HEK293T (cell line): ENCODE data around the gene SOCS7.

Experiments used
- CTCF ChIA-PET: fragments of 350-600 bp; formaldehyde crosslinking; extraction: SDS; loops from one replicate; lab custom pipeline; 2021; ENCODE audit warnings: antibody characterized with exemption, inconsistent platforms; lab: Yijun Ruan, JAX
- POLR2A ChIA-PET: fragments of 350-600 bp; formaldehyde crosslinking; extraction: SDS; loops from one replicate; lab custom pipeline; 2020; ENCODE audit warnings: antibody characterized with exemption, inconsistent platforms; lab: Yijun Ruan, JAX
- DNase-seq: peaks from one replicate; pipeline ENCODE4 v3.0.0; 2012; ENCODE audit warnings: mixed read lengths; ENCODE audit errors: extremely low spot score
- ARNT ChIP-seq: fragments of 450-650 bp; IDR thresholded peaks from 2 replicates; pipeline ENCODE4 v1.6.1; 2017; ENCODE audit warnings: mild to moderate bottlenecking
- BHLHE40 ChIP-seq: fragments of 450-650 bp; IDR thresholded peaks from 2 replicates; pipeline ENCODE4 v1.6.1; 2016; ENCODE audit warnings: mild to moderate bottlenecking, moderate library complexity, borderline replicate concordance
- CTBP1 ChIP-seq: fragments of 450-650 bp; IDR thresholded peaks from 2 replicates; pipeline ENCODE4 v1.6.1; 2016; ENCODE audit warnings: borderline replicate concordance
- ELF4 ChIP-seq: fragments of 450-650 bp; IDR thresholded peaks from 2 replicates; pipeline ENCODE4 v1.6.1; 2017; ENCODE audit warnings: antibody characterized with exemption
- FOXA1 ChIP-seq: fragments of 450-650 bp; IDR thresholded peaks from 2 replicates; pipeline ENCODE4 v1.6.1; 2016; ENCODE audit warnings: mild to moderate bottlenecking
- FOXK2 ChIP-seq: fragments of 450-650 bp; IDR thresholded peaks from 2 replicates; pipeline ENCODE4 v1.6.1; 2016; ENCODE audit warnings: mild to moderate bottlenecking
- FOXM1 ChIP-seq: fragments of 450-650 bp; IDR thresholded peaks from 2 replicates; pipeline ENCODE4 v1.6.1; 2017; ENCODE audit warnings: mild to moderate bottlenecking, borderline replicate concordance
- HDGF ChIP-seq: fragments of 450-650 bp; IDR thresholded peaks from 2 replicates; pipeline ENCODE4 v1.6.1; 2017; ENCODE audit warnings: antibody characterized with exemption, borderline replicate concordance
- L3MBTL2 ChIP-seq: fragments of 450-650 bp; conservative IDR thresholded peaks from 2 replicates; pipeline ENCODE4 v1.6.1; 2016; ENCODE audit warnings: mild to moderate bottlenecking
- LEF1 ChIP-seq: fragments of 450-650 bp; IDR thresholded peaks from 2 replicates; pipeline ENCODE4 v1.6.1; 2017; ENCODE audit warnings: mild to moderate bottlenecking, borderline replicate concordance
- NFRKB ChIP-seq: fragments of 450-650 bp; IDR thresholded peaks from 2 replicates; pipeline ENCODE4 v1.6.1; 2016; ENCODE audit warnings: mild to moderate bottlenecking, moderate library complexity
- SP1 ChIP-seq: fragments of 450-650 bp; IDR thresholded peaks from 2 replicates; pipeline ENCODE4 v1.6.1; 2017
- SUZ12 ChIP-seq: fragments of 450-650 bp; IDR thresholded peaks from 2 replicates; pipeline ENCODE4 v1.6.1; 2016; ENCODE audit warnings: mild to moderate bottlenecking
- TARDBP ChIP-seq: fragments of 450-650 bp; IDR thresholded peaks from 2 replicates; pipeline ENCODE4 v1.6.1; 2016
- ZNF384 ChIP-seq: fragments of 450-650 bp; IDR thresholded peaks from 2 replicates; pipeline ENCODE4 v1.6.1; 2016
- TF ChIP-seq, protein P1 (sequence below): fragments of 450-650 bp; IDR thresholded peaks from 2 replicates; pipeline ENCODE4 v1.6.1; 2016

SOCS7 gene

DNA sequence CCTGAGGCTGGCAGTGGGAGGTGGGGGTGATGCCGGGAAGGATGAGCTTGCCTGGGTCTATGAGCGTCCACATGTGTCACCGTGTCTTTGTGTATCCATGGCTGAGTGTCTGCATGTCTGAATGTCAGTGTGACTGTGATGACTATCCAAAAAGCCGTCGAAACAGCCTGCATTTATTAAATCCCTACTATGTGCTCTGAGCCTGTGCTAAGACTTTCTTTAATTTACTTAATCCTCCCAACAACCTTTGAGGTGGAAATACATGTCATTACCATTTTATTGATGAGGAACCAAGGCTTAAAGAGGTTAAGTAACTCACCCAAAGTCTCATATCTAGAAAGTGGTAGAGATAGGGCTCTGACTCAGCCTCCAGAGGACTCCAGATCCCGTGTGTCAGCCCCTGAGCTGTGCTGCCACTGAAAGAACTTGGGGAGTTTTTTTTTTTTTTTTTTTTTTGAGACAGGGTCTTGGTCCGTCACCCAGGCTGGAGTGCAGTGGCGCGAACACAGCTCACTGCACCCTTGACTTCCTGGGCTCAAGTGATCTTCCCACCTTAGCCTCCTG lies 96.6 kb downstream of the SOCS7 start:
- DNase-seq, result no peak
- TF ChIP-seq NFRKB (no peak), HDGF (no peak), SP1 (no peak), LEF1 (no peak), SUZ12 (no peak), FOXA1 (no peak), ZNF384 (no peak), ARNT (no peak), FOXK2 (no peak), L3MBTL2 (no peak), ELF4 (no peak), FOXM1 (no peak), CTBP1 (no peak), TARDBP (no peak), BHLHE40 (no peak)
- TF ChIP-seq, protein P1, sequence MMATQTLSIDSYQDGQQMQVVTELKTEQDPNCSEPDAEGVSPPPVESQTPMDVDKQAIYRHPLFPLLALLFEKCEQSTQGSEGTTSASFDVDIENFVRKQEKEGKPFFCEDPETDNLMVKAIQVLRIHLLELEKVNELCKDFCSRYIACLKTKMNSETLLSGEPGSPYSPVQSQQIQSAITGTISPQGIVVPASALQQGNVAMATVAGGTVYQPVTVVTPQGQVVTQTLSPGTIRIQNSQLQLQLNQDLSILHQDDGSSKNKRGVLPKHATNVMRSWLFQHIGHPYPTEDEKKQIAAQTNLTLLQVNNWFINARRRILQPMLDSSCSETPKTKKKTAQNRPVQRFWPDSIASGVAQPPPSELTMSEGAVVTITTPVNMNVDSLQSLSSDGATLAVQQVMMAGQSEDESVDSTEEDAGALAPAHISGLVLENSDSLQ, result no peak
- POLR2A ChIA-PET, result no interaction called here
- CTCF ChIA-PET, result no interaction called here

DNA sequence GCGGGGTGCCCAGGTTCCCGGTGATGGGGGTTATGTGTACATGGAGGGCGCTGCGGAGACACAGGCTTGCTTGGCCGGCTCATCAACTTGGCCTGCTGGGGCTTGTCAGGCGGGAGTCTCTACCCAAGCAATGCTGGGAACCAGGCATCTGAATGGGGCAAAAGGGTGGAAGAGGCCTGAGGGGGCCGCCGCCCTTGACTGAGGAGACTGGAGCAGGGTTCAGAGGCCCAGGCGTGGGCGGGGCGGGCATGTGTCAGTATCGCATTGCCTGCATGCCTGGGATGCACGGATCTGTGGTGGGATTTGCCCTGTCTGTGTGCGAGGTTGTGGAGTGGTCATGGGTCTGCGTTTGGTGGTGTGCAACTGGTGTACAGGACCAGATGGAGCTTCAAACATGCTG lies 97.7 kb downstream of the SOCS7 start:
- ChIA-PET POLR2A (no interaction called here), CTCF (no interaction called here)
- DNase-seq, result no peak
- TF ChIP-seq, protein P1, result no peak
- TF ChIP-seq SP1 (no peak), LEF1 (no peak), BHLHE40 (no peak), FOXA1 (no peak), CTBP1 (no peak), HDGF (no peak), ELF4 (no peak), FOXK2 (no peak), TARDBP (no peak), ARNT (no peak), NFRKB (no peak), SUZ12 (no peak), FOXM1 (no peak), ZNF384 (no peak), L3MBTL2 (no peak)

DNA sequence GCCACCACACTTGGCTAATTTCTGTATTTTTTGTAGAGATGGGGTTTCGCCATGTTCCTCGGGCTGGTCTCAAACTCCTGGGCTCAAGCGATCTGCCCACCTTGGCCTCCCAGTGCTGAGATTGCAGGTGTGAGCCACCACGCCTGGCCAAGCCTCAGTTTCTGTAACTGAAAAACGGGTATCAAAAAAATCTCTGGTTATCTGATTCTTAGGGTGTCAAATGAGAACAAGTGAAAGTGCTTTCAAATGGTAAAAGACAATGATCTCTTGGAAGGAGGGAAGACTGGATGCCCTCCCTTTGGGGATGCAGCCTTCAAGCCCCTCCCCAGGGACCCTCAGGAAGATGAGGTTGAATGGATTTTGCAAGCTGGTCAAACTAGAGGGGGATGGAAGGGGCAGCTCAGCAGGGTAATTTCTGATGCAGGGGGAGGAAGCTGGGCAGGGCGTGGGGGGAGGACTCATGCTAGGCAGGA lies 98.9 kb downstream of the SOCS7 start:
- no peak for TF ChIP-seq CTBP1
- TF ChIP-seq BHLHE40, result no peak
- TF ChIP-seq ARNT, result no peak
- TF ChIP-seq SUZ12, result no peak
- no peak for TF ChIP-seq FOXA1
- no peak for TF ChIP-seq HDGF
- TF ChIP-seq ELF4, result no peak
- no peak for TF ChIP-seq FOXM1
- TF ChIP-seq SP1, result no peak
- TF ChIP-seq NFRKB, result no peak
- no peak for TF ChIP-seq TARDBP
- TF ChIP-seq LEF1, result no peak
- TF ChIP-seq, protein P1, result no peak
- no peak for TF ChIP-seq L3MBTL2
- no peak for TF ChIP-seq ZNF384
- TF ChIP-seq FOXK2, result no peak
- ChIA-PET CTCF (no interaction called here), POLR2A (no interaction called here)
- DNase-seq, result no peak

DNA sequence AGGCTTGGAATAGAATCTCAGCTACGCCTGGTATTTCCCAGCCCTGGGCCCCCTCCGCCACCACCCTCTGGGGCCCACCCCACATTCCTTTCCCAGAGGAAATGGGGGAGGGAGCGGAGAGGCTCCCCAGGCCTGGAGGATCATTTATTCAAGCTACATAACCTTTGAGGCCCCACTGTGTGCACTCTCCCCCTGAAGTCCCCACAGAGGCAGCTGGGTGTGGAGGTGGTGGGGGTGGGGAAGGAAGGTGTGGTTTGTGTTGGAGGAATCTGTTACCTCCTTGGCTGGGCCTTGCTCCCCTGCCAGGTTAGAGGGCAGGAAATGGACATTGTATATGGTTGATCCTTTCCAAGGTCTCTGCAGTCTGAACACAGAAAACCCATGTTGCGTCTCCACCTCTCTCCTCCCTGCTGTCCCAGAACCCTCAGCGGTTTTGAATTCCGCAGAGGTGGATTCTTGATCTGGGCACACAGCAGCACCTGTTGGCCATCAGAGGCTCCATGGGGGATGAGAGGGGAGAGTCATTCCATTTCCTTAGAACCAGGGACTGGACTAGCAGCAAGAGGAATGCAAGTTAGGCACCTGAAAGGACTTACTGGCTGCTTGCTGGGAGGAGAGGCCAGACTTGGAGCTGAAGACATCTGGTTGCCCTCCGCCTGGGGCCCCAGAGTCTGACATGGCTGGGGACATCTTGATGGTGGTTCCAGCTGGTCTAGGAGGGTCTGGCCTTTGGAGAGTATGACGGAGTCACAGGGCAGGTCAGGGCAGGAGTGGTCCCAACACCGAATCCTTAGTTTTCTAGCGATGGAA lies 99.6 kb downstream of the SOCS7 start:
- DNase-seq, result no peak
- ChIA-PET CTCF (no interaction called here), POLR2A (no interaction called here)
- TF ChIP-seq ZNF384, result no peak
- no peak for TF ChIP-seq ELF4
- TF ChIP-seq BHLHE40, result no peak
- TF ChIP-seq L3MBTL2, result no peak
- TF ChIP-seq FOXA1, result no peak
- no peak for TF ChIP-seq HDGF
- no peak for TF ChIP-seq FOXM1

DNA sequence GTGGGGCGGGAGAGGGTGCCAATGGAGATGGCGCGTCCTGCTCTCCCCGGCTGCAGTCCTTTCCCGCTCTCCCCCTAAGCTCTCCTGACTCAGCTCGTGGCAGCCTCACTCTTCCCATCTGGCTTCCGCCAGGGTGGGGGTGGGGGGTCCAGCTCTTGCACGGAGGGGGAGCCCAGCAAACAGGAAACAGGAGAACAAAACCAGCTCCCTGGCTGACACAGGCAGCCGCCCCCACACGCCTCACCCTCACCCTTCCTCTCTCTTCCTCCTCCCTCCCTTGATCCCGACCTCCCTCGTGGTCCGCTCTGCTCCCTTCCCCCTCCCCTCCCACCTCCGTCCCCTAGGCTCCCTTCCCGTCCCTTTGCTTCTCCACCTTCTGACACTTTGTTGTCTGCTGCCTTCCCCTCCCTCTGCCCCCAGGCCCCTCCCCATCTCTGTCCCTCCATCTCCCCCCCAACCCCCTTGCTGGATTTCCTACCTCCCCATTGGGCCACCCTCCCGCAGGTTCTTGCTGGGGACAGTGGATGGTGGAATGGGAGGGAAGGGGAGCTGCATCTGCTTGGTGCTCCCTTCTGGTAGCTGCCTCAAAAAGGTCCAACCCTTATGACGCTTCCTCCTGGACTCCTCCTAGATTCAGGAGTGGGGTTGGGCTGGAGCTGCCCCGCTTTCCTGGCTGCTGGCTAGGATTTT lies 100.3 kb downstream of the SOCS7 start:
- ChIA-PET POLR2A (no interaction called here), CTCF (no interaction called here)
- DNase-seq, result no peak
- TF ChIP-seq SP1 (no peak), CTBP1 (no peak), BHLHE40 (no peak)
- TF ChIP-seq, protein P1, result no peak
